SHP77 treated with DMSO at 0.1 percent for 48 hours (cell line): ENCODE results near the gene SKAP1.
"Not testable (repeated sequence)": the region's sequence is repeated elsewhere in the genome, so short reads cannot be mapped to it uniquely, and the experiment has no call there.

Source experiments
- DNase-seq: peaks from one replicate; lab custom pipeline; 2025; lab: John Stamatoyannopoulos, UW

Gene SKAP1

DNA sequence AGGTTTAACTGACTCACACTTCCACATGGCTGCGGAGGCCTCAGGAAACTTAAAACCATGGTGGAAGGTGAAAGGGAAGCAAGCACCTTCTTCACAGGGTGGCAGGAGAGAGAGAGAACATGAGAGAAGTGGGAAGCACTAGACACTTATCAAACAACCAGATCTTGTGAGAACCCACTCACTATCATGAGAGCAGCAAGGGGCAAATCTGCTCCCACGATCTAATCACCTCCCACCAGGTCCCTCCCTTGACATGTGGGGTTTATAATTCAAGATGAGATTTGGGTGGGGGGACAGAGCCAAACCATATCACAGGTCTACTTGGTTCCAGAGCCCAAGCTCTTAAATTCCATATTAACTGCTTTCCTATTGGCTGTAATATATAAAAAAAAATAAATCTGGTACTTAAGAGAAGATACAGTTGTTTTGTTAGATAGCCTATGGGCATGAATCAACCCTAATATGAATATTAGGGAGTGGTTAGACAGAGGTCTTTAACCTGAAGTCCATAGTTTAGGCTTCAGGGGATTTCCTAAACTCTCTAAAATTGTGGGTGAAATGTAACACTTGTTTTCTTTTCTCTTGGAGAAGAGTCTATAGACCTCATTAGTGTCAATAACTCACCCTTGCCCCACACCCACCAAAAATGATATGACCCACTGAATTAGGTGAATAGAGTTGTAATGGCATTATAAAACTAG is 56.7 kb downstream of the SKAP1 start:
- DNase-seq: no peak

DNA sequence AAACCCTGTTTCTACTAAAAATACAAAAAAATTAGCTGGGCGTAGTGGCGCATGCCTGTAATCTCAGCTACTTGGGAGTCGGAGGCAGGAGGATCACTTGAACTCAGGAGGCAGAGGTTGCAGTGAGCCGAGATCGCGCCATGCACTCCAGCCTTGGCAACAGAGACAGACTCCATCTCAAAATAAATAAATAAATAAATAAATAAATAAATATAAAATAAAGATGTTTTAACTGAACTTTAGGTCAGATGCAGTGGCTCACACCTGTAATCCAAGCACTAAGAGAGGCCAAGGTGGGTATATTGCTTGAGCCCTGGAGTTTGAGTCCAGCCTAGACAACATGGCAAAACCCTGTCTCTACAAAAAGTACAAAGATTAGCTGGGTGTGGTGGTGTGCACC is 61.0 kb downstream of the SKAP1 start:
- not testable (repeated sequence) for DNase-seq

GRCh38 chr17:48368352-48368908 is 61.6 kb downstream of the SKAP1 start:
- no peak for DNase-seq

- no peak for DNase-seq
Observed at GRCh38 chr17:48363161-48363560, 66.9 kb downstream of the SKAP1 start.

DNA sequence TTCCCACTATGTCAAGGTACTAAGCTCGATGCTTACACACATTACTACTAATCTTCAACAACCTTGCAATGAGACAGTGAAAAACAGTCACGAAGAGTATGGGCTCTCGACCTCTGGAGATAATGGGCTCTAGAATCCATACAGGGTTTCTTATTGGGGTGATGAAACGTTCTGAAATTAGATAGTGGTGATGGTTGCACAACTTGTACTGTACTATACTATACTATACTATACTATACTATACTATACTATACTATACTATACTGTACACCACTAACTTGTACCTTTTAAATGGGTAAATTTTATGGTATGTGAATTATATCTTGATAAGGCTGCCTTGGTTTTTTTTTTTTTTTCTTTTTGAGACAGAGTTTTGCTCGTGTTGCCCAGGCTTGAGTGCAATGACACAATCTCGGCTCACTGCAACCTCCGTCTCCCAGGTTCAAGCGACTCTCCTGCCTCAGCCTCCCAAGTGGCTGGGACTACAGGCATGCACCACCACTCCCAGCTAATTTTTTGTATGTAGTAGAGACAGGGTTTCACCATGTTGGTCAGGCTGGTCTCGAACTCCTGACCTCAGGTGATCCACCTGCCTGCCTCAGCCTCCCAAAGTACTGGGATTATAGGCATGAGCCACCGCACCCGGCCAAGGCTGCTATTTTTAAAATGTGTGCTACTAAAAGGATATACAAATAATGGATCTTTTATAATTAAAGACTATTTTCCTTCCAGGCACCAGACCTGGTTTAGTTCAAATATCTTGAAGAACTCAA is 69.0 kb downstream of the SKAP1 start:
- DNase-seq: not testable (repeated sequence)

- DNase-seq: no peak
Observed at GRCh38 chr17:48357779-48358602, 72.0 kb downstream of the SKAP1 start.

GRCh38 chr17:48356866-48357265 is 73.1 kb downstream of the SKAP1 start:
- no peak for DNase-seq

- DNase-seq: no peak
Observed at GRCh38 chr17:48352630-48353029, 77.4 kb downstream of the SKAP1 start.

DNA sequence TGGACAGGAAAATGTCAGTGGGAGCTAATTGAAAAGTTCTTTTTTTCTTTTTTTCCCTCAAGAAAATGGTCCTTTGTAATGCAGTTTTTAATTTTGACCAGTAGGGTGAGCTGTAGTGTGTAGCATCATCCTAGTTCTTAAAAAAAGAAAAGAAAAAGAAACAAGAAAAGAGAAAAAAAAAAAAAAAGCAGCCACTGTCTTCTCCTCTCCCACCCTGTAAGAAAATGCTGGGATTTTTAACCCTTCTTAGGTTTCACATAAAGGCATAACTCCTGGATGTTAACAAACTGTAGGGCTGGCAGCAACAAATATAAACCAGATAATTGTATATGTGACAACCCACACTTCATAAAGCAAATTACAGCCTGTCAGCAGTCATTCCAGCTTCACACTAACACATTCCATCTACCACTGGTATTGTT is 78.1 kb downstream of the SKAP1 start:
- no peak for DNase-seq

DNA sequence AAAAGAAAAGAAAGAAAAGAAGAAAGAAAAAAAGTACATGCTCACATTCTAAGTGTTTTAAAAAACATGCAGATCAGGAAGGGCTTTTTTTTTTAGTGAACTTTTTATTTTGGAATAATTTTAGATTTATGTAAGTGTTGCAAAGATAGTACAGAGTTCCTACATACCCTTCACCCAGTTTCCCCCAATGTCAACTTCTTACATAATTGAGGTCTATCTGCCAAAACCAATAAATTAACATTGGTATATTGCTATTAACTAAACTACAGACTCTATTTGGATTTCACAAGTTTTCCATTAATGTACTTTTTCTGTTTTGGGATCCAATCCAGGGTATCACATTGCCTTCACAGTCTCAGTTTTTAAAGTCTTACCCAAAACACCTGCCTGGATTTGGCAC is 81.7 kb downstream of the SKAP1 start:
- DNase-seq: no peak

- no peak for DNase-seq
Observed at GRCh38 chr17:48347177-48347576, 82.8 kb downstream of the SKAP1 start.

GRCh38 chr17:48344251-48344650 is 85.8 kb downstream of the SKAP1 start:
- DNase-seq: no peak

GRCh38 chr17:48340916-48341315 is 89.1 kb downstream of the SKAP1 start:
- no peak for DNase-seq

DNA sequence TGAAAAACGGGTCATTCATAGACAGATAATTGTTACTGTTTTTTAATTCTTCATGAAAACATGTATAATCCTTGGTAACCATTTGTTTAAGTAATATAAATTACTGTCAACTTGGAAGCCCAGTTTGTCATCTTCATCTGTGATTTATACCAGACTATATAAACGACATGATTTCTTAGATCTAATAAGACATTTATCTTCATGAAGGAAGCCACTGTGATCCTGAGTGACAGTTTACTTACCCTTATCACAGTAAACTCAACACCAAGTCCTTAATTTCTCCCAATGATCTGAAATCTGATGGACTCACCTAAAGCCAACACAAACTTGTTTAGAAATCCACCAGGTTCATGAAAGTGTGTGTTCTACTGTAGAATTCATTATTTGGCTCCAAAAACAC is 91.3 kb downstream of the SKAP1 start:
- DNase-seq: no peak

DNA sequence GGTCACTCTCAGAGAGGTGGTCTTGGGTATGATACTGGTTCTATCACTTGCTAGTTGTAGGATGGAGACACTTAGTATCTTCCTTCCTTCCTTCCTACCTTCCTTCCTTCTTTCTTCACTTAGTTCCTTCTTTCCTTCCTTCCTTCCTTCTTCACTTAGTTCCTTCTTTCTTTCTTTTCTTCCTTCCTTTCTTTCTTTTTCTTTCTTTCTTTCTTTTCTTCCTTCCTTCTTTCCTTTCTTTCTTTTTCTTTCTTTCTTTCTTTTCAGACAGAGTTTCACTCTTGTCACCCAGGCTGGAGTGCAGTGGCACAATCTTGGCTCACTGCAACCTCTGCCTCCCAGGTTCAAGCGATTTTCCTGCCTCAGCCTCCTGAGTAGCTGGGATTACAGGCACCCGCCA is 92.1 kb downstream of the SKAP1 start:
- DNase-seq: not testable (repeated sequence)

GRCh38 chr17:48336986-48337385 is 93.0 kb downstream of the SKAP1 start:
- DNase-seq: no peak

GRCh38 chr17:48335858-48336500 is 94.0 kb downstream of the SKAP1 start:
- peak; percentile 74 for DNase-seq

- no peak for DNase-seq
Observed at GRCh38 chr17:48335146-48335784, 94.7 kb downstream of the SKAP1 start.

GRCh38 chr17:48333034-48333530 is 96.9 kb downstream of the SKAP1 start:
- DNase-seq: no peak

DNA sequence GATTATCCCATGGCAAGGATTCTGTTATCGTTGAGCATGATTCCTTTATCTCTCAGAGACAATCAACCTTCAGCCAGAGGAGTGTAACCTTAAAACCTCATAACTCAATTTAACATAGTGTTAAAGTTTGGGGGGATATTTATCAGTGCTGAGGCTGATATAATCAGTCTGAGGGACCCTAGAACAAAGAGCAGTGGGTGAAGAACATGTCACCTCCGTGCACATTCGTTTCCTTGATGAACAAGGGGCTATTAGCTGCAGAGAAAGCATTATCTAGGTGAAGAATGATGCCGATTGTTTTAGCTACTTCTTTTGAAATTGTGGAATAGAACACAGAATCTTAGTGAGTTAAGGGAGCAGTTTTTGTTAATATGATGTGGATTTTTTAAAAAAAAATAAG is 99.1 kb downstream of the SKAP1 start:
- no peak for DNase-seq

DNA sequence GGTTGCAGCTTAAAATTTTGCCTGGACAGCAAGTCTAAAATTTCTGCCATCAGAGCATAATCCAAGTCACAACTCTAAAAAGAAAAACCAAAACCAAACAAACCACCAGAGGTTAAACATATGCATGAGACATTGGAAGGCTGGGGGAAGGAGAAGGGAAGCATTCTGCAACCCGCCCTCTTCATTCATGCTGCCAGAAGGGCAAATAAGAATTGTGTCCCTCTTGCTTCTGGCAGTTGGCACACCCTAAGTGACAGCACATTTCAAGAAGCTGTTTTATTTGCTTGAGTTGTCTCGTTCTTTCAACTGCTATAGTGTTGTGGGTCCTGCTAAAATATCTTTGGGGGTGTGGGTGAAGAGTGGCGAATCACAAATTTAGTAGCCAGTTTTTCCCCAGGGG is 99.6 kb downstream of the SKAP1 start:
- no peak for DNase-seq
